ENCODE measurements around the gene TMEM52.

The TMEM52 gene

DNA sequence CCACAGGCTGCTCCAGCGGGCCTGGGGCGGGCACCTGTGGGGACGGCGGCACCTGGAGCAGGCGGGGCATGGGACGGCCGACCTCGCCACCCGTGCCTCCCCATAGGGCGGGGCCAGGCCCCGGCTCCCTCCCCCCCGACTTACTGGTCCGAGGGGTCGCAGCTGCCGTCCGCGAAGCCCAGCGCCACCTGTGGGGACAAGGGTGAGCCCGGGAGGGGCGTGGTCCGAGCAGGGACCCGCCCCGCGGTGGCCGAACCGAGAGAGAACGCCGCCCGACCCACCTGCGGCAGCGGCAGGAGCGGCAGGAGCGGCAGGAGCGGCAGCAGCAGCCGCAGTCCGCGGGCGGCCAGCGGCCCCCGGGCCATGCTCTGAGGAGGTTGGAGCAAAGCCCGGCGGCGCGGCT, at the start of gene TMEM52 (continued):
- TF ChIP-seq ZNF510 (tag by site-specific recombination; IDR thresholded peaks at IDR 0.05; ENCODE audit: insufficient replicate concordance) (no peak), ZBTB20 (tag by site-specific recombination; IDR thresholded peaks at IDR 0.05) (no peak), INSM2 (tag by site-specific recombination; IDR thresholded peaks at IDR 0.05) (no peak), ZBTB44 (tag by site-specific recombination; IDR thresholded peaks at IDR 0.05) (peak; percentile 92), PRDM6 (tag by site-specific recombination; IDR thresholded peaks at IDR 0.05) (no peak), ZNF335 (tag by site-specific recombination; conservative IDR thresholded peaks at IDR 0.05) (no peak), ZNF776 (tag by site-specific recombination; IDR thresholded peaks at IDR 0.05; ENCODE audit: borderline replicate concordance) (no peak), ZNF155 (tag by site-specific recombination; IDR thresholded peaks at IDR 0.05) (no peak), CTCF (tag by site-specific recombination; IDR thresholded peaks at IDR 0.05) (peak; percentile 69), ZNF785 (tag by site-specific recombination; IDR thresholded peaks at IDR 0.05) (no peak), ZNF501 (tag by site-specific recombination; IDR thresholded peaks at IDR 0.05) (no peak), ZNF548 (tag by site-specific recombination; IDR thresholded peaks at IDR 0.05) (no peak), ZNF580 (tag by site-specific recombination; IDR thresholded peaks at IDR 0.05) (no peak), ZNF341 (tag by site-specific recombination; IDR thresholded peaks at IDR 0.05; ENCODE audit: low read depth) (peak; percentile 51; the same call in 1 of the 2 replicates)
- TF ChIP-seq, protein P1, sequence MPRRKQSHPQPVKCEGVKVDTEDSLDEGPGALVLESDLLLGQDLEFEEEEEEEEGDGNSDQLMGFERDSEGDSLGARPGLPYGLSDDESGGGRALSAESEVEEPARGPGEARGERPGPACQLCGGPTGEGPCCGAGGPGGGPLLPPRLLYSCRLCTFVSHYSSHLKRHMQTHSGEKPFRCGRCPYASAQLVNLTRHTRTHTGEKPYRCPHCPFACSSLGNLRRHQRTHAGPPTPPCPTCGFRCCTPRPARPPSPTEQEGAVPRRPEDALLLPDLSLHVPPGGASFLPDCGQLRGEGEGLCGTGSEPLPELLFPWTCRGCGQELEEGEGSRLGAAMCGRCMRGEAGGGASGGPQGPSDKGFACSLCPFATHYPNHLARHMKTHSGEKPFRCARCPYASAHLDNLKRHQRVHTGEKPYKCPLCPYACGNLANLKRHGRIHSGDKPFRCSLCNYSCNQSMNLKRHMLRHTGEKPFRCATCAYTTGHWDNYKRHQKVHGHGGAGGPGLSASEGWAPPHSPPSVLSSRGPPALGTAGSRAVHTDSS (tag by site-specific recombination; IDR thresholded peaks at IDR 0.05): no peak
- TF ChIP-seq, protein P2, sequence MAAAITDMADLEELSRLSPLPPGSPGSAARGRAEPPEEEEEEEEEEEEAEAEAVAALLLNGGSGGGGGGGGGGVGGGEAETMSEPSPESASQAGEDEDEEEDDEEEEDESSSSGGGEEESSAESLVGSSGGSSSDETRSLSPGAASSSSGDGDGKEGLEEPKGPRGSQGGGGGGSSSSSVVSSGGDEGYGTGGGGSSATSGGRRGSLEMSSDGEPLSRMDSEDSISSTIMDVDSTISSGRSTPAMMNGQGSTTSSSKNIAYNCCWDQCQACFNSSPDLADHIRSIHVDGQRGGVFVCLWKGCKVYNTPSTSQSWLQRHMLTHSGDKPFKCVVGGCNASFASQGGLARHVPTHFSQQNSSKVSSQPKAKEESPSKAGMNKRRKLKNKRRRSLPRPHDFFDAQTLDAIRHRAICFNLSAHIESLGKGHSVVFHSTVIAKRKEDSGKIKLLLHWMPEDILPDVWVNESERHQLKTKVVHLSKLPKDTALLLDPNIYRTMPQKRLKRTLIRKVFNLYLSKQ (tag by site-specific recombination; IDR thresholded peaks at IDR 0.05; ENCODE audit: borderline replicate concordance): no peak
- TF ChIP-seq, protein P3, sequence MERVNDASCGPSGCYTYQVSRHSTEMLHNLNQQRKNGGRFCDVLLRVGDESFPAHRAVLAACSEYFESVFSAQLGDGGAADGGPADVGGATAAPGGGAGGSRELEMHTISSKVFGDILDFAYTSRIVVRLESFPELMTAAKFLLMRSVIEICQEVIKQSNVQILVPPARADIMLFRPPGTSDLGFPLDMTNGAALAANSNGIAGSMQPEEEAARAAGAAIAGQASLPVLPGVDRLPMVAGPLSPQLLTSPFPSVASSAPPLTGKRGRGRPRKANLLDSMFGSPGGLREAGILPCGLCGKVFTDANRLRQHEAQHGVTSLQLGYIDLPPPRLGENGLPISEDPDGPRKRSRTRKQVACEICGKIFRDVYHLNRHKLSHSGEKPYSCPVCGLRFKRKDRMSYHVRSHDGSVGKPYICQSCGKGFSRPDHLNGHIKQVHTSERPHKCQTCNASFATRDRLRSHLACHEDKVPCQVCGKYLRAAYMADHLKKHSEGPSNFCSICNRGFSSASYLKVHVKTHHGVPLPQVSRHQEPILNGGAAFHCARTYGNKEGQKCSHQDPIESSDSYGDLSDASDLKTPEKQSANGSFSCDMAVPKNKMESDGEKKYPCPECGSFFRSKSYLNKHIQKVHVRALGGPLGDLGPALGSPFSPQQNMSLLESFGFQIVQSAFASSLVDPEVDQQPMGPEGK (tag by site-specific recombination; IDR thresholded peaks at IDR 0.05): no peak
